HAP-1 (cell line): Measurements from ENCODE around the gene LMTK3.

Experiments used
- DNase-seq, 2 experiments: peaks; one replicate each; pipeline ENCODE4 v3.0.0-alpha.2; 2016 to 2020; ENCODE audit warnings: low spot score in 2 of 2
- H3K27me3 ChIP-seq: fragments of 250-450 bp; sonication (Bioruptor Pico); 2 replicates; pipeline ENCODE4 v1.5.1; 2020; ENCODE audit warnings: low read depth, mild to moderate bottlenecking, moderate library complexity
- H3K36me3 ChIP-seq: fragments of 250-450 bp; sonication (Bioruptor Pico); replicated peaks from 2 replicates; pipeline ENCODE4 v1.5.1; 2020; ENCODE audit warnings: mild to moderate bottlenecking
- H3K4me1 ChIP-seq: fragments of 250-450 bp; sonication (Bioruptor Pico); 2 replicates; pipeline ENCODE4 v1.5.1; 2020; ENCODE audit warnings: mild to moderate bottlenecking
- H3K4me3 ChIP-seq: fragments of 250-450 bp; sonication (Bioruptor Pico); 2 replicates; pipeline ENCODE4 v1.5.1; 2020; ENCODE audit warnings: mild to moderate bottlenecking, moderate library complexity
- H3K9me3 ChIP-seq: fragments of 250-450 bp; sonication (Bioruptor Pico); 2 replicates; pipeline ENCODE4 v1.5.1; 2020; ENCODE audit warnings: mild to moderate bottlenecking, moderate library complexity
- in situ Hi-C: fragments of 300-500 bp; cut with MboI; formaldehyde crosslinking; loops from 3 replicates; pipeline ENCODE4 v1.14.3; 2020; ENCODE audit warnings: low sequenced_read_pairs, inconsistent platforms, mixed read lengths

Gene LMTK3

DNA sequence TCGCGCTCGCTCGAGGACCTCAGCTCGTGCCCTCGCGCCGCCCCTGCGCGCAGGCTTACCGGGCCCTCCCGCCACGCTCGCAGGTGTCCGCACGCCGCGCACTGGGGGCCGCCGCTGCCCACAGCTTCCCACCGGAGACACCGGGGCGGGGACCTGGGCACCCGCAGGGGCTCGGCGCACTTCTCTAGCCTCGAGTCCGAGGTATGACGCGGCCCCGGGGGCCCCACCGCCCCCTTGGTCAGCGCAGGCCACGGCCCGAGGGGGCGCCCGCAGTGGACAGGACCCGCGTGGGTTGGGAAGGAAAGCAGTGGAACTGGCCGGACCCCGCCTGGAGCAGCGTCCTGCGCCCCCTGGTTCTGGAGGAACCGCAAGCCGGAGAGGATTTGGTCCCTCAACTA, 67.9 kb downstream of the LMTK3 start:
- peaks cover 23% of the 10 kb centered on the region for H3K36me3 ChIP-seq
- no peaks in the 10 kb centered on the region; the same call in 1 of the 2 replicates for H3K4me1 ChIP-seq
- no peaks in the 10 kb centered on the region for H3K27me3 ChIP-seq
- H3K9me3 ChIP-seq = no peaks in the 10 kb centered on the region
- no peak for DNase-seq
- H3K4me3 ChIP-seq = no peak overlapping the region
- in situ Hi-C loops = no loop called here

DNA sequence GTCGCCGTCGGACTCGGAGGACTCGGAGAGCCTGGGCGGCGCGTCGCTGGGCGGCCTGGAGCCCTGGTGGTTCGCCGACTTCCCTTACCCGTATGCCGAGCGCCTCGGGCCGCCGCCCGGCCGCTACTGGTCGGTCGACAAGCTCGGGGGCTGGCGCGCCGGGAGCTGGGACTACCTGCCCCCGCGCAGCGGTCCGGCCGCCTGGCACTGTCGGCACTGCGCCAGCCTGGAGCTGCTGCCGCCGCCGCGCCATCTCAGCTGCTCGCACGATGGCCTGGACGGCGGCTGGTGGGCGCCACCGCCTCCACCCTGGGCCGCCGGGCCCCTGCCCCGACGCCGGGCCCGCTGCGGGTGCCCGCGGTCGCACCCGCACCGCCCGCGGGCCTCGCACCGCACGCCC, 68.4 kb downstream of the LMTK3 start:
- Histone ChIP-seq H3K4me1 (no peaks in the 10 kb centered on the region; the same call in 1 of the 2 replicates), H3K27me3 (no peaks in the 10 kb centered on the region), H3K4me3 (no peak overlapping the region), H3K9me3 (no peaks in the 10 kb centered on the region), H3K36me3 (peaks cover 18% of the 10 kb centered on the region)
- DNase-seq = no peak
- in situ Hi-C loops = no loop called here

DNA sequence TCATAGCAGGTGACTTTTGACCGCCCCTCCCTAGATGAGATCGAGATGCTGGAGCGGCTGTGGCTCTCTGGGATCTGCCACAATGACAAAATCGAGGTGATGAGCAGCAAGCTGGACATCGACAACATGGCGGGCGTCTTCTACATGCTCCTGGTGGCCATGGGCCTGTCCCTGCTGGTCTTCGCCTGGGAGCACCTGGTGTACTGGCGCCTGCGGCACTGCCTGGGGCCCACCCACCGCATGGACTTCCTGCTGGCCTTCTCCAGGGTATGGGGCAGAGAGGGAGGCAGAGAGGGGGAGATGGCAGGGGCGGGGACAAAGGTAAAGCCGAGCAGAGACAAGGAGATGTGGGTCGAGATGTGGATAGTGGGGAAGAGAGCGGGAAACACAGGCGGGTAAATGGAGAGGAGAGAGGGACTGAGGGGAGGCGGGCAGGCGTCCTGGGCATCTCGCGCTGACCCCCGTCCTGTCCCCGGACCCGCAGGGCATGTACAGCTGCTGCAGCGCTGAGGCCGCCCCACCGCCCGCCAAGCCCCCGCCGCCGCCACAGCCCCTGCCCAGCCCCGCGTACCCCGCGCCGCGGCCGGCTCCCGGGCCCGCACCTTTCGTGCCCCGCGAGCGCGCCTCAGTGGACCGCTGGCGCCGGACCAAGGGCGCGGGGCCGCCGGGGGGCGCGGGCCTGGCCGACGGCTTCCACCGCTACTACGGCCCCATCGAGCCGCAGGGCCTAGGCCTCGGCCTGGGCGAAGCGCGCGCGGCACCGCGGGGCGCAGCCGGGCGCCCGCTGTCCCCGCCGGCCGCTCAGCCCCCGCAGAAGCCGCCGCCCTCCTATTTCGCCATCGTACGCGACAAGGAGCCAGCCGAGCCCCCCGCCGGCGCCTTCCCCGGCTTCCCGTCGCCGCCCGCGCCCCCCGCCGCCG, 69.3 kb downstream of the LMTK3 start:
- no peaks in the 10 kb centered on the region for H3K27me3 ChIP-seq
- peaks cover 10% of the 10 kb centered on the region for H3K36me3 ChIP-seq
- in situ Hi-C loops = no loop called here
- H3K4me1 ChIP-seq = no peaks in the 10 kb centered on the region; the same call in 1 of the 2 replicates
- H3K4me3 ChIP-seq = no peak overlapping the region
- H3K9me3 ChIP-seq = no peaks in the 10 kb centered on the region
- DNase-seq = no peak

DNA sequence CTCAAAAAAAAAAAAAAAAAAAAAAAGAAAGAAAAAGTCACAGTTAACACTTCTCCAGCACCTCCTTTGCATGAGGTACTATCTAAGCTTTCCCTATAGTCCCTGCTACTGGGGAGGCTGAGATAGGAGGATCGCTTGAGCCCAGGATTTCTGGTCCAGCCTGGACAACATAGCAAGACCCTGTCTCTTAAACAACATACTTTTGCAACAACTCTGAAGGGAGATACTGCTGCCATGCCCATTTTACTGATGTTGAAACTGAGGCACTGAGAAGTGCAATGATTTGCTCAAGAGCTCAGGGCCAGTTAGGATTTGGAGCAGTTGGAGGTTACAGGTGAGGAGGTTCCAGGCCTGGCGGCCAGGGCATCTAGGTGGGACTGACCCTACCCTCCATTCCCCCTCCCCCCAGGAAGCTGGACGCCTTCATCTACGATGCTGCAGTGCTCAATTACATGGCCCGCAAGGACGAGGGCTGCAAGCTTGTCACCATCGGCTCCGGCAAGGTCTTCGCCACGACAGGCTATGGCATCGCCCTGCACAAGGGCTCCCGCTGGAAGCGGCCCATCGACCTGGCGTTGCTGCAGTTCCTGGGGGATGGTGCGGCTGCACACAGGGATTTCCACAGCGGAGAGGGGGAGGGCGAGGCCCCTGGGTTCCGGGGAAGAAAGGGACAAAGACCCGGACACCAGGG, 70.1 kb downstream of the LMTK3 start:
- in situ Hi-C loops = no loop called here
- Histone ChIP-seq H3K4me1 (no peaks in the 10 kb centered on the region; the same call in 1 of the 2 replicates), H3K9me3 (no peaks in the 10 kb centered on the region), H3K4me3 (no peak overlapping the region), H3K36me3 (peaks cover 5% of the 10 kb centered on the region), H3K27me3 (no peaks in the 10 kb centered on the region)
- no peak for DNase-seq

DNA sequence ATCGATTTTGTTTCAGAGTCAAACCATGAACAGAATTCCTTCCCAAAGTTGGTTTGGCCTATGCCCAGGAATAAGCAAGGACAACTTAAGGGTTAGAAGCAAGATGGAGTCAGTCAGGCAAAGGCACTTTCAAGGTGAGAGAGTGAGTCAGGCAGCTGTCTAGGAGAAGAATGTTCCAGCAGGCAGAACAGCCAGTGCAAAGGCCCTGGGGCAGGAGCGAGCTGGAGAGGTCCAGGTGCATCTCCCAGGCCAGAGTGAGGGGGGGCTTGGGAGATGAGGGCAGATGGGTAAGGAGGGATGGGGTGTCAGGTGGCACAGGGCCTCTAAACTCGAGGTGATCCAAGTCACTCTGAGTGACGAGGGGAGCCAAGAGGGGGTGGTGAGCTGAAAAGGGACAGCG, 75.0 kb downstream of the LMTK3 start:
- H3K4me3 ChIP-seq = no peak overlapping the region

More for the DNA sequence above, 75.0 kb downstream of the LMTK3 start:
- H3K27me3 ChIP-seq = no peaks in the 10 kb centered on the region
- no peaks in the 10 kb centered on the region for H3K4me1 ChIP-seq
- in situ Hi-C loops = no loop called here
- H3K9me3 ChIP-seq = no peaks in the 10 kb centered on the region
- DNase-seq = no peak
- H3K36me3 ChIP-seq = no peaks in the 10 kb centered on the region
